NCI-H510A treated with DMSO at 0.1 percent for 48 hours (cell line): ENCODE results near the gene YKT6.

Experiments
- DNase-seq: peaks from one replicate; lab custom pipeline; 2025; lab: John Stamatoyannopoulos, UW

The YKT6 gene

GRCh38 chr7:44232901-44233715 lies 32.3 kb downstream of the YKT6 start:
- DNase-seq: no peak

GRCh38 chr7:44235066-44235465 lies 34.3 kb downstream of the YKT6 start:
- no peak for DNase-seq

GRCh38 chr7:44235582-44236332 lies 35.0 kb downstream of the YKT6 start:
- peak; percentile 14 for DNase-seq

- DNase-seq: no peak
Observed at GRCh38 chr7:44236333-44236728, 35.6 kb downstream of the YKT6 start.

- no peak for DNase-seq
Observed at GRCh38 chr7:44237696-44238095, 36.9 kb downstream of the YKT6 start.

GRCh38 chr7:44238116-44238695 lies 37.4 kb downstream of the YKT6 start:
- DNase-seq: no peak

- no peak for DNase-seq
Observed at GRCh38 chr7:44239361-44239760, 38.6 kb downstream of the YKT6 start.

- DNase-seq: no peak
Observed at GRCh38 chr7:44240376-44240775, 39.6 kb downstream of the YKT6 start.

- DNase-seq: peak; percentile 72
Observed at GRCh38 chr7:44240983-44241510, 40.3 kb downstream of the YKT6 start.

GRCh38 chr7:44242091-44242490 lies 41.3 kb downstream of the YKT6 start:
- DNase-seq: no peak

- no peak for DNase-seq
Observed at GRCh38 chr7:44244282-44244681, 43.5 kb downstream of the YKT6 start.

GRCh38 chr7:44246396-44247113 lies 45.8 kb downstream of the YKT6 start:
- DNase-seq: no peak

- DNase-seq: no peak
Observed at GRCh38 chr7:44247868-44248651, 47.3 kb downstream of the YKT6 start.

- DNase-seq: no peak
Observed at GRCh38 chr7:44249639-44250234, 49.0 kb downstream of the YKT6 start.

- DNase-seq: no peak
Observed at GRCh38 chr7:44251269-44251668, 50.5 kb downstream of the YKT6 start.

- DNase-seq: no peak
Observed at GRCh38 chr7:44251881-44252280, 51.1 kb downstream of the YKT6 start.

- no peak for DNase-seq
Observed at GRCh38 chr7:44256459-44256858, 55.7 kb downstream of the YKT6 start.

- no peak for DNase-seq
Observed at GRCh38 chr7:44257213-44257612, 56.4 kb downstream of the YKT6 start.

GRCh38 chr7:44257618-44258422 lies 57.0 kb downstream of the YKT6 start:
- no peak for DNase-seq

GRCh38 chr7:44258423-44258760 lies 57.6 kb downstream of the YKT6 start:
- no peak for DNase-seq
